Activated CD4-positive, CD25-positive, alpha-beta regulatory T cell treated with anti-CD3 and anti-CD28 coated beads, Interleukin-2, amount 50 U/mL, for 72 hours (primary cell): ENCODE results near the gene IL12B.
"Not testable (repeated sequence)": the region's sequence is repeated elsewhere in the genome, so short reads cannot be mapped to it uniquely, and the experiment has no call there.

Experiments
- DNase-seq: peaks from one replicate; pipeline ENCODE4 v3.0.0; 2021

The IL12B gene

GRCh38 chr5:159330131-159330800, at the start of gene IL12B:
Gene IL12B (minus strand): TSS chr5:159330487. CDS start chr5:159326782, 3,705 bp downstream.
- DNase-seq, result no peak

GRCh38 chr5:159377653-159378052, 47.4 kb upstream of the IL12B start:
- no peak for DNase-seq

- DNase-seq, result not testable (repeated sequence)
Measured at GRCh38 chr5:159367866-159368265, 37.6 kb upstream of the IL12B start.

- DNase-seq, result not testable (repeated sequence)
Measured at GRCh38 chr5:159366776-159367175, 36.5 kb upstream of the IL12B start.

GRCh38 chr5:159362220-159362619, 31.9 kb upstream of the IL12B start:
- no peak for DNase-seq

- DNase-seq, result not testable (repeated sequence)
Measured at GRCh38 chr5:159359871-159360270, 29.6 kb upstream of the IL12B start.

- no peak for DNase-seq
Measured at GRCh38 chr5:159359408-159359807, 29.1 kb upstream of the IL12B start.

GRCh38 chr5:159353661-159354252, 23.5 kb upstream of the IL12B start:
- no peak for DNase-seq

GRCh38 chr5:159350644-159351043, 20.4 kb upstream of the IL12B start:
- DNase-seq, result not testable (repeated sequence)

GRCh38 chr5:159350216-159350615, 19.9 kb upstream of the IL12B start:
- DNase-seq, result not testable (repeated sequence)

- DNase-seq, result no peak
Measured at GRCh38 chr5:159345861-159346260, 15.6 kb upstream of the IL12B start.

GRCh38 chr5:159345336-159345735, 15.0 kb upstream of the IL12B start:
- no peak for DNase-seq

- no peak for DNase-seq
Measured at GRCh38 chr5:159343295-159344094, 13.2 kb upstream of the IL12B start.

GRCh38 chr5:159342840-159343239, 12.6 kb upstream of the IL12B start:
- no peak for DNase-seq

- DNase-seq, result no peak
Measured at GRCh38 chr5:159341906-159342310, 11.6 kb upstream of the IL12B start.

- no peak for DNase-seq
Measured at GRCh38 chr5:159341145-159341544, 10.9 kb upstream of the IL12B start.

GRCh38 chr5:159340511-159340910, 10.2 kb upstream of the IL12B start:
- no peak for DNase-seq

- DNase-seq, result no peak
Measured at GRCh38 chr5:159339460-159339859, 9.2 kb upstream of the IL12B start.

GRCh38 chr5:159338118-159338517, 7.8 kb upstream of the IL12B start:
- no peak for DNase-seq

GRCh38 chr5:159337016-159337955, 7.0 kb upstream of the IL12B start:
- no peak for DNase-seq

GRCh38 chr5:159336586-159336985, 6.3 kb upstream of the IL12B start:
- no peak for DNase-seq

GRCh38 chr5:159333545-159333925, 3.2 kb upstream of the IL12B start:
- DNase-seq, result no peak
